GM12878 (cell line): ENCODE results near the gene ANKS1A. TPM values are rescaled to one million over a fixed set of nuclear protein-coding genes. Genes with fewer than 3 reads are reported as not detected.

ENCODE experiments used
- ATAC-seq: fragments of 200-7000 bp; cut with Tn5 transposase; 3 replicates; pipeline ENCODE4 v1.9.1; 2020; ENCODE audit warnings: mild to moderate bottlenecking, moderate library complexity
- BruUV-seq: library from RNA; stranded (reverse); fragments of 400-500 nt; replicated peaks from 2 replicates; lab custom pipeline; 2021; lab: Mats Ljungman, UMichigan
- CTCF ChIA-PET: fragments of 300-600 bp; sonication (Branson Sonifier 250); formaldehyde crosslinking; extraction: SDS; loops from one replicate; lab custom pipeline; 2021; ENCODE audit warnings: inconsistent platforms; lab: Yijun Ruan, JAX
- POLR2A ChIA-PET: fragments of 350-600 bp; formaldehyde crosslinking; extraction: SDS; loops from one replicate; lab custom pipeline; 2021; ENCODE audit warnings: inconsistent platforms; lab: Charles Lee
- RAD21 ChIA-PET: fragments of 300-600 bp; sonication (Branson Sonifier 250); formaldehyde crosslinking; loops from one replicate; lab custom pipeline; 2023; ENCODE audit warnings: antibody characterized with exemption; ENCODE audit not compliant: unreplicated experiment; lab: Charles Lee
- SMC1A ChIA-PET: fragments of 300-600 bp; sonication (Branson Sonifier 250); formaldehyde crosslinking; loops from one replicate; lab custom pipeline; 2023; ENCODE audit not compliant: unreplicated experiment, uncharacterized antibody; lab: Charles Lee
- DNase-seq: peaks from one replicate; pipeline ENCODE4 v3.0.0-alpha.2; 2011; ENCODE audit warnings: low read depth, low spot score
- FAIRE-seq: peaks from 3 replicates; lab custom pipeline; 2011; peaks lifted over from hg19 to GRCh38; lab: Jason Lieb, UNC
- H2AFZ ChIP-seq: 2 replicates; pipeline ENCODE4 v1.6.0; 2011; ENCODE audit warnings: low read depth, low read length, control low read depth; ENCODE audit not compliant: control insufficient read depth
- H3K27ac ChIP-seq: 2 replicates; pipeline ENCODE4 v1.5.1; 2011; ENCODE audit warnings: control low read depth; ENCODE audit not compliant: control insufficient read depth, insufficient read depth
- H3K27me3 ChIP-seq, 2 experiments: replicated peaks in 1 of 2; 2 replicates each; pipeline versions ENCODE4 v1.6.0 to v1.6.1; 2011; ENCODE audit warnings: low read length in 1 of 2; ENCODE audit not compliant: control insufficient read depth in 2 of 2, insufficient read depth in 2 of 2
- H3K36me3 ChIP-seq, 2 experiments: 2 replicates each; pipeline ENCODE4 v1.5.1; 2011; ENCODE audit warnings: low read length in 1 of 2; ENCODE audit not compliant: control insufficient read depth in 2 of 2, insufficient read depth in 2 of 2
- H3K4me1 ChIP-seq: 2 replicates; pipeline ENCODE4 v1.6.1; 2011; ENCODE audit warnings: mild to moderate bottlenecking, low read length, moderate library complexity, mixed read lengths; ENCODE audit not compliant: control insufficient read depth, insufficient read depth
- H3K4me2 ChIP-seq: 2 replicates; pipeline ENCODE4 v1.6.0; 2011; ENCODE audit warnings: control low read depth; ENCODE audit not compliant: control insufficient read depth, insufficient read depth
- H3K4me3 ChIP-seq: fragments of 200-600 bp; sonication (generic); 2 replicates; pipeline ENCODE4 v1.5.1; 2016
- H3K79me2 ChIP-seq: 2 replicates; pipeline ENCODE4 v1.6.0; 2011; ENCODE audit warnings: low read length; ENCODE audit not compliant: control insufficient read depth, insufficient read depth
- H3K9ac ChIP-seq: 2 replicates; pipeline ENCODE4 v1.8.0; 2011; ENCODE audit warnings: low read length, control low read depth, mixed read lengths; ENCODE audit not compliant: control insufficient read depth, insufficient read depth
- H3K9me3 ChIP-seq: replicated peaks from 3 replicates; pipeline ENCODE4 v1.5.1; 2011; ENCODE audit warnings: mild to moderate bottlenecking, low read length; ENCODE audit not compliant: control insufficient read depth, insufficient read depth
- H4K20me1 ChIP-seq: 2 replicates; pipeline ENCODE4 v1.6.0; 2011; ENCODE audit not compliant: control insufficient read depth, insufficient read depth
- CBFB ChIP-seq: IDR thresholded peaks from 2 replicates; pipeline ENCODE4 v1.6.1; 2016; ENCODE audit warnings: antibody characterized with exemption, low read depth
- E2F4 ChIP-seq: IDR thresholded peaks from 2 replicates; pipeline ENCODE4 v1.6.1; 2012; ENCODE audit warnings: low read depth, low read length, improper control_type of control experiment
- EED ChIP-seq: sonication (generic); IDR thresholded peaks from 2 replicates; pipeline ENCODE4 v1.6.1; 2016; ENCODE audit warnings: antibody characterized with exemption, low read depth
- GABPA ChIP-seq: IDR thresholded peaks from 2 replicates; pipeline ENCODE4 v1.6.1; 2014; ENCODE audit warnings: antibody characterized with exemption, low read depth, mild to moderate bottlenecking, inconsistent platforms
- RELB ChIP-seq: fragments of 450-650 bp; IDR thresholded peaks from 2 replicates; pipeline ENCODE4 v1.6.1; 2017; ENCODE audit warnings: low read depth, mild to moderate bottlenecking, moderate library complexity
- REST ChIP-seq: IDR thresholded peaks from 2 replicates; pipeline ENCODE4 v1.6.1; 2012; ENCODE audit warnings: mild to moderate bottlenecking, low read depth, low read length
- SP1 ChIP-seq: IDR thresholded peaks from one replicate; pipeline ENCODE4 v1.6.1; 2011; ENCODE audit warnings: low read depth, low read length
- ZNF207 ChIP-seq: fragments of 450-650 bp; IDR thresholded peaks from 2 replicates; pipeline ENCODE4 v1.6.1; 2014; ENCODE audit warnings: antibody characterized with exemption, mild to moderate bottlenecking, borderline replicate concordance
- ZNF217 ChIP-seq: fragments of 450-650 bp; IDR thresholded peaks from 2 replicates; pipeline ENCODE4 v1.6.1; 2017; ENCODE audit warnings: antibody characterized with exemption, mild to moderate bottlenecking
- ZNF384 ChIP-seq: IDR thresholded peaks from 2 replicates; pipeline ENCODE4 v1.6.1; 2012; ENCODE audit warnings: low read depth, mild to moderate bottlenecking, low read length, improper control_type of control experiment, borderline replicate concordance
- WGBS: methylation state at CpG from one replicate; pipeline ENCODE4 v1.1.6; 2016; ENCODE audit warnings: low lambda C conversion rate; ENCODE audit not compliant: insufficient replicate concordance, insufficient coverage; ENCODE audit errors: missing lambda C conversion rate; 5-methylcytosine and 5-hydroxymethylcytosine counted together
- in situ Hi-C: fragments of 300-500 bp; cut with MboI; formaldehyde crosslinking; loops from 9 replicates; pipeline ENCODE4 v1.14.3; 2018; ENCODE audit warnings: mixed read lengths
- intact Hi-C: fragments of 100-400 bp; cut with micrococcal nuclease; formaldehyde crosslinking; loops from one replicate; pipeline ENCODE4 v1.14.2; 2022; ENCODE audit not compliant: unreplicated experiment
- polyA plus RNA-seq, 11 experiments: library from polyadenylated mRNA; depleted of rRNA in 4 of 11; unstranded in 6 of 11; stranded (reverse) in 5 of 11; fragments of >200 nt; fragmentation: Nextera tagmentation in 4 of 11; fragmentation: Illumina TruSeq in 1 of 11; extraction: Ambion mirVana in 4 of 11; extraction: Trizol in 1 of 11; gene quantifications; 1 replicate in 1 of 11; 2 replicates in 10 of 11; pipeline versions ENCODE4 v1.2.1 to v1.2.3, GENCODE V29; 2011 to 2016; ENCODE audit warnings: inconsistent platforms in 2 of 11, missing spikeins in 2 of 11, low read depth in 1 of 11
- total RNA-seq, 4 experiments: library from RNA; depleted of rRNA in 3 of 4; stranded (reverse); fragments of >200 nt in 3 of 4; fragmentation: Illumina TruSeq in 1 of 4; extraction: Trizol in 1 of 4; gene quantifications; 2 replicates each; pipeline versions ENCODE4 v1.2.1 to v1.2.3, GENCODE V29; 2013 to 2021

ANKS1A gene
- total and polyA plus RNA-seq, 10 of the 15 experiments (the other 5 are each of a cell fraction or from before 2014, with no cell fraction given) = 0.60 to 7.0 (median 3.0) TPM

- intact Hi-C loops (no loop called here), in situ Hi-C loops (no loop called here)
- no peak for ATAC-seq
- Histone ChIP-seq H3K27ac (no peak overlapping the region), H3K4me3 (no peak overlapping the region), H2AFZ (no peak overlapping the region), H3K4me1 (no peaks in the 10 kb centered on the region), H3K4me2 (no peak overlapping the region), H4K20me1 (no peaks in the 10 kb centered on the region), H3K36me3 (no peaks in the 10 kb centered on the region; a peak in 2 of 4 replicates), H3K79me2 (no peaks in the 10 kb centered on the region), H3K9ac (no peak overlapping the region), H3K27me3 (no peaks in the 10 kb centered on the region), H3K9me3 (no peaks in the 10 kb centered on the region)
- 88% methylated on average over 20 of the region's 20 CpGs for WGBS
- no TSS peak for BruUV-seq
- no peak for DNase-seq
- RAD21 ChIA-PET = no interaction called here
- CTCF ChIA-PET = no interaction called here
- SMC1A ChIA-PET = no interaction called here
- TF ChIP-seq ZNF207 = no peak
- POLR2A ChIA-PET = no interaction called here
- FAIRE-seq = no peak
These were observed 189.3 kb downstream of the ANKS1A start for GRCh38 chr6:35078226-35078850.

- no peaks in the 10 kb centered on the region for H3K9me3 ChIP-seq
- H2AFZ ChIP-seq = no peak overlapping the region
- no peaks in the 10 kb centered on the region for H4K20me1 ChIP-seq
- ChIA-PET POLR2A (no interaction called here), SMC1A (no interaction called here), CTCF (no interaction called here), RAD21 (no interaction called here)
- no peak overlapping the region for H3K4me3 ChIP-seq
- in situ Hi-C loops = no loop called here
- intact Hi-C loops = no loop called here
- no peak for ATAC-seq
- no peak overlapping the region for H3K9ac ChIP-seq
- no peaks in the 10 kb centered on the region for H3K79me2 ChIP-seq
- DNase-seq = no peak
- H3K27me3 ChIP-seq = no peaks in the 10 kb centered on the region
- no peak overlapping the region for H3K27ac ChIP-seq
- FAIRE-seq = no peak
- H3K4me1 ChIP-seq = no peaks in the 10 kb centered on the region
- H3K4me2 ChIP-seq = no peak overlapping the region
- no TSS peak for BruUV-seq
- 84% methylated on average over 11 of the region's 11 CpGs for WGBS
- H3K36me3 ChIP-seq = no peaks in the 10 kb centered on the region; a peak in 2 of 4 replicates
- TF ChIP-seq REST (no peak), SP1 (no peak), E2F4 (no peak), RELB (no peak), EED (no peak), CBFB (no peak), ZNF217 (no peak), ZNF384 (no peak), GABPA (no peak)
These were observed 189.8 kb downstream of the ANKS1A start for GRCh38 chr6:35078896-35079295.
